ENCODE measurements around the gene CCNL1. TPM values are rescaled to one million over a fixed set of nuclear protein-coding genes. Genes with fewer than 3 reads are reported as not detected.

Gene CCNL1
- total RNA-seq, 1 experiment from 2014 or later = 118 TPM

- peaks cover 86% of the 10 kb centered on the region for H3K36me3 ChIP-seq (ENCODE audit: control insufficient read depth, insufficient read depth, low read length)
- ATAC-seq (no peak), DNase-seq (ENCODE audit: low read depth, low spot score) (no peak)
- no peak for TF ChIP-seq SIN3A (IDR thresholded peaks at IDR 0.05; ENCODE audit: borderline replicate concordance, insufficient read depth, low read depth, low read length)
- TF ChIP-seq REST (IDR thresholded peaks at IDR 0.05; ENCODE audit: insufficient read depth in 1 of 2, low read depth in 2 of 2, low read length in 1 of 2) = no peak
- TF ChIP-seq POLR2AphosphoS5 (IDR thresholded peaks at IDR 0.05; ENCODE audit: low read depth, low read length) = no peak
- no peak for TF ChIP-seq CTCF (IDR thresholded peaks at IDR 0.05)
- TF ChIP-seq TCF7L2 (IDR thresholded peaks at IDR 0.05; ENCODE audit: low read depth, low read length) = no peak
- no peaks in the 10 kb centered on the region for H3K27me3 ChIP-seq (ENCODE audit: control insufficient read depth, insufficient read depth, low read length)
- CTCF ChIA-PET = no interaction called here
- no TSS peak for BruUV-seq (replicated peaks)
- no peak overlapping the region for H3K27ac ChIP-seq (ENCODE audit: low read length)
- H3K4me1 ChIP-seq (ENCODE audit: control insufficient read depth, insufficient read depth, low read length) = peaks cover 48% of the 10 kb centered on the region
- no peaks in the 10 kb centered on the region for H3K9me3 ChIP-seq (ENCODE audit: control insufficient read depth, insufficient read depth, low read depth, low read length)
- H3K4me3 ChIP-seq (ENCODE audit: low read depth in 2 of 2, low read length in 2 of 2) = peak overlapping the region in 1 of 2 experiments; percentile 71; a peak in 3 of 4 replicates
- in situ Hi-C loops (cut with HindIII; ENCODE audit: low pct_unique_long_range_greater_than_20kb, low sequenced_read_pairs) = no loop called here
- POLR2A ChIA-PET = no interaction called here
- intact Hi-C loops (cut with micrococcal nuclease; ENCODE audit: unreplicated experiment) = no loop called here
Observed at GRCh38 chr3:157155591-157155990, 4.4 kb downstream of the CCNL1 start.

DNA sequence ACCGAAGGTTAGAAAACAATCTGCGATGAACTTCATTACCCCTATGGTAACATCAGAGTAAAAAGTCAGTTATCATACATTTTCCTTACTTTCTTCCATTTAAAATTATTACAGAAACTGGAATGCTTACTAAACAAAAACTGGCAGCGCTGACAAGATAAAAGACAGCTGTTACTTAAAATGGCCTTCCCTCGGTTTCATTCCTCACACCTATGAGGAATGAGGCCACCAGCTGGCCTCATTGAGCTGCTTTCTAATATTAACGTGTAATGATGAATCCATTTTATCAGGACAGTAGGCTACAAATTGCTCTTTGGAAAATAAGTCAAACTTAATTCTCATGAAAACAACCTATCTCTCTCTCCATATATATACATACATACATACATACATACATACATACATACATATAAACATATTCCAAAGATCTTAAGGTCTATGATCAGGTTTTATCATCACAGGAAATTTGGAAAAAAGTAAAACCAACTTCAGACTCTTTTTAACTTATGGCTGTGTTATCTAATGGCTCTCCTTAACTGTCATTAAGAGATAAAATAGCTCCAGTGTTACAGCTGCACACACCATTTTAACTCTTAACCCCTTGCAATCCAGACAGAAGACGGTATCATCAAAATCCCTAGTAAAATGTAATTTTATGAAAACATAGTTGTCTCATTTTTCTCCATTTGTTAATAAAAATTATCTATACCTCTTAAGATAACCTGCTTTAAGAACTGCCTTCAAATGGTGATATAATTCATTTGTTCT, 5.2 kb downstream of the CCNL1 start:
- peak overlapping the region in 1 of 2 experiments; percentile 18; a peak in 2 of 4 replicates for H3K4me3 ChIP-seq (ENCODE audit: low read depth in 2 of 2, low read length in 2 of 2)
- no peak for TF ChIP-seq TCF7L2 (IDR thresholded peaks at IDR 0.05; ENCODE audit: low read depth, low read length)
- no peak for TF ChIP-seq REST (IDR thresholded peaks at IDR 0.05; ENCODE audit: insufficient read depth in 1 of 2, low read depth in 2 of 2, low read length in 1 of 2)
- TF ChIP-seq POLR2AphosphoS5 (IDR thresholded peaks at IDR 0.05; ENCODE audit: low read depth, low read length) = no peak
- TF ChIP-seq CTCF (IDR thresholded peaks at IDR 0.05) = no peak
- TF ChIP-seq SIN3A (IDR thresholded peaks at IDR 0.05; ENCODE audit: borderline replicate concordance, insufficient read depth, low read depth, low read length) = no peak
- no TSS peak for BruUV-seq (replicated peaks)
- CTCF ChIA-PET = no interaction called here
- no peaks in the 10 kb centered on the region for H3K27me3 ChIP-seq (ENCODE audit: control insufficient read depth, insufficient read depth, low read length)
- intact Hi-C loops (cut with micrococcal nuclease; ENCODE audit: unreplicated experiment) (no loop called here), in situ Hi-C loops (cut with HindIII; ENCODE audit: low pct_unique_long_range_greater_than_20kb, low sequenced_read_pairs) (no loop called here)
- no peak for ATAC-seq
- POLR2A ChIA-PET = no interaction called here
- no peak for DNase-seq (ENCODE audit: low read depth, low spot score)
- H3K36me3 ChIP-seq (ENCODE audit: control insufficient read depth, insufficient read depth, low read length) = peaks cover 95% of the 10 kb centered on the region
- peaks cover 48% of the 10 kb centered on the region for H3K4me1 ChIP-seq (ENCODE audit: control insufficient read depth, insufficient read depth, low read length)
- no peaks in the 10 kb centered on the region for H3K9me3 ChIP-seq (ENCODE audit: control insufficient read depth, insufficient read depth, low read depth, low read length)
- H3K27ac ChIP-seq (ENCODE audit: low read length) = peak overlapping the region; percentile 12; the same call in 1 of the 2 replicates

Measured in Panc1 (cell line).